Measurements from ENCODE around the gene PAMR1.

DNA sequence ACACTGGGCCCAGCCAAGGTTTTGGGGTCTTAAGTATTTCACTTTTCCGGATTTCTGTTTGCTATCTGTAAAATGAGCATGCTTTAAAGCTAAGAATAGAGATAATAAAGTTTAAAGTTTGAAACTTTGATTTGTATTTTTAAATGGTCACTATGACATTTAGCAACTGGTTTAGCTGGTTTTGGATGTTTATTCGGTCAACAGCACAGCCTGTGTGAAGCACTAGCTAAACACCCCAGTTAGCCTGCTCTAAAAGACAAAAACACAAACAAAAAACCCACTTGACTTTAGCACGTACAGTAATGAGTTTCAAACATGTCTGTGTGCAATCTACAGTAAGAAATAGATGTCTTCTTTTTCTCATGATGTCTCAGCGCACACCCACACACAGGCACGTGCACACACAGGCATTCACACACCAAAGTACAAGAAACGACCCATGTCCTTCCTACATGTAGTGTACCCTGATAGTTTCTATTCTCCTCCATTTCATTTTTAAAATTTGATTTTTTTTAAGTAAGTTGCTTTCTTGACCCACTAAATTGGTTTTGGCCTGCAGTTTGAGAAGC lies 135.4 kb downstream of the PAMR1 start:
- TF ChIP-seq, protein P1, sequence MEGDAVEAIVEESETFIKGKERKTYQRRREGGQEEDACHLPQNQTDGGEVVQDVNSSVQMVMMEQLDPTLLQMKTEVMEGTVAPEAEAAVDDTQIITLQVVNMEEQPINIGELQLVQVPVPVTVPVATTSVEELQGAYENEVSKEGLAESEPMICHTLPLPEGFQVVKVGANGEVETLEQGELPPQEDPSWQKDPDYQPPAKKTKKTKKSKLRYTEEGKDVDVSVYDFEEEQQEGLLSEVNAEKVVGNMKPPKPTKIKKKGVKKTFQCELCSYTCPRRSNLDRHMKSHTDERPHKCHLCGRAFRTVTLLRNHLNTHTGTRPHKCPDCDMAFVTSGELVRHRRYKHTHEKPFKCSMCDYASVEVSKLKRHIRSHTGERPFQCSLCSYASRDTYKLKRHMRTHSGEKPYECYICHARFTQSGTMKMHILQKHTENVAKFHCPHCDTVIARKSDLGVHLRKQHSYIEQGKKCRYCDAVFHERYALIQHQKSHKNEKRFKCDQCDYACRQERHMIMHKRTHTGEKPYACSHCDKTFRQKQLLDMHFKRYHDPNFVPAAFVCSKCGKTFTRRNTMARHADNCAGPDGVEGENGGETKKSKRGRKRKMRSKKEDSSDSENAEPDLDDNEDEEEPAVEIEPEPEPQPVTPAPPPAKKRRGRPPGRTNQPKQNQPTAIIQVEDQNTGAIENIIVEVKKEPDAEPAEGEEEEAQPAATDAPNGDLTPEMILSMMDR (IDR thresholded peaks at IDR 0.05), result no peak
- TF ChIP-seq POLR2A (IDR thresholded peaks at IDR 0.05), result no peak

Data from gastroesophageal sphincter (tissue), 3 donors.